Astrocyte (in vitro differentiated cells and primary cell): ENCODE results near the gene MMP21.

Experiments used
- EZH2 ChIP-seq: IDR thresholded peaks from 2 replicates; pipeline ENCODE4 v1.6.1; 2012; ENCODE audit warnings: mild to moderate bottlenecking, low read length, inconsistent platforms; ENCODE audit not compliant: insufficient read depth
- TF ChIP-seq, protein P1 (sequence below): IDR thresholded peaks from 2 replicates; pipeline ENCODE4 v1.5.1; 2011; ENCODE audit warnings: low read depth, mild to moderate bottlenecking, inconsistent platforms, low read length, moderate library complexity; ENCODE audit not compliant: insufficient read depth

DNA sequence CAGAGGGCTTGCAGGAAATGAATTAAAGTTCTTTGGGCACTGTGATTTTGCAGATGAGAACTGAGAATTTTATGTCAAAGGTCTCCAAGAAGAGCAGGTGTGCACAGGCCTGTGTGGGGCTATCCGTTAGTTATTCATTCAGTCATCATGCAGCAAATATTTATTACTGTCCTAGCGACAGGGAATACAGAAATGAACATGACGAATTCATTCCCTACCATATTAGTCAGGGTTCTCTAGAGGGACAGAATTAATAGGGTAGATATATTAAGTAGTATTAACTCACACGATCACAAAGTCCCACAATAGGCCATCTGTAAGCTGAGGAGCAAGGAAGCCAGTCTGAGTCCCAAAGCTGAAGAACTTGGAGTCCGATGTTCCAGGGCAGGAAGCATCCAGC lies 2.9 kb upstream of the MMP21 start:
- TF ChIP-seq, protein P1, sequence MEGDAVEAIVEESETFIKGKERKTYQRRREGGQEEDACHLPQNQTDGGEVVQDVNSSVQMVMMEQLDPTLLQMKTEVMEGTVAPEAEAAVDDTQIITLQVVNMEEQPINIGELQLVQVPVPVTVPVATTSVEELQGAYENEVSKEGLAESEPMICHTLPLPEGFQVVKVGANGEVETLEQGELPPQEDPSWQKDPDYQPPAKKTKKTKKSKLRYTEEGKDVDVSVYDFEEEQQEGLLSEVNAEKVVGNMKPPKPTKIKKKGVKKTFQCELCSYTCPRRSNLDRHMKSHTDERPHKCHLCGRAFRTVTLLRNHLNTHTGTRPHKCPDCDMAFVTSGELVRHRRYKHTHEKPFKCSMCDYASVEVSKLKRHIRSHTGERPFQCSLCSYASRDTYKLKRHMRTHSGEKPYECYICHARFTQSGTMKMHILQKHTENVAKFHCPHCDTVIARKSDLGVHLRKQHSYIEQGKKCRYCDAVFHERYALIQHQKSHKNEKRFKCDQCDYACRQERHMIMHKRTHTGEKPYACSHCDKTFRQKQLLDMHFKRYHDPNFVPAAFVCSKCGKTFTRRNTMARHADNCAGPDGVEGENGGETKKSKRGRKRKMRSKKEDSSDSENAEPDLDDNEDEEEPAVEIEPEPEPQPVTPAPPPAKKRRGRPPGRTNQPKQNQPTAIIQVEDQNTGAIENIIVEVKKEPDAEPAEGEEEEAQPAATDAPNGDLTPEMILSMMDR, result no peak
- no peak for TF ChIP-seq EZH2
